Measurements from ENCODE around the gene GPC6.
"Not testable (repeated sequence)": the region's sequence is repeated elsewhere in the genome, so short reads cannot be mapped to it uniquely, and the experiment has no call there.

The GPC6 gene

GRCh38 chr13:94280845-94281244 is 1054.2 kb downstream of the GPC6 start:
- no peak for FAIRE-seq

DNA sequence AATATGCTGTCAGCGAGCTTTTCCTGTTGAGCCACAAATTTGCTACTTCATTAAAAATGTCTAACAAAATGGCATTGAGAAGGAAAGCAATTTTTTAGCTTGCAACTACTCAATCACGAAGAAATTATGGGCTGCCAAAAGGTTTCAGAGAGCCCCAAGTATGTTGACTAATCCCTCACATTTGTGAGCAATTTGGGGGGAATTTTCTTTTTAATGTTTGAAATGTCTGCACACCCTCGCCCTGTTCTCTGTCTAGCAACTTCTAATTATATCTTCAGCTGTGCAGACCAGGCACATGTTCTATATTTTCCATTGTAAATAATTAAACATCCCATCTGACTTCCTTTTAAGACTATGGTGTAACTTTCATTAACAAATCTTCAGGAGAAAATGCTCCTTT is 1060.0 kb downstream of the GPC6 start:
- no peak for FAIRE-seq

DNA sequence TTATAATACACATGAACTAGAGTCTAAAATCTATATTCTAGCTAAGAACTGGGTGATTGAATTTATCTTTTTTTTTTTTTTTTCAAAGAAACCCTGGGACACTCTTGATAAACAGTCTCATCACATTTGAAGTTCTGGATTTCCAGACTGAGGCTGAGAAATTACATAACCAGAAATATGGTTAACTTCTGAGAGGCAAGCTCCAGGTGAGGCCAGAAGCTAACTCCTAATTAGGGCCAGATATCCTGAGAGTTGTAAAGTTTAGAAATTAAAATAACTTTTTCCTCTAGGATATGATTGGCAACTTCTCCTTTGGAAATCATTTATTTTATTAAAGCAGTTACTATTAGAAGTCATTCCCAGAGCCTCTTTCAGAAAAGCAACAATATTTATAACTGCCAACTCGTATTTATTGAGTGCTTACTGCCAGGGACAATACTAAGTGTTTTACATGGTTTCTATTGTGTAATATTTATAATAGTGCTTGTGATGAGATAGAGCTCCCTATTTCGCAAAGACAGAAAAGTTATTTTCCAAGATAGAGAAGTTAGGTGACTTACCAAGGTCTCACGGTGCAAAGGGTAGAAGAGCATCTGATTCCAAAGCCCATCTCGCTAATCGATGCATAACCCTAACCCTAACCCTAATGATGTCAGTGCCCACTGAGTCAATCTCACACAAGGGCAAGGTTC is 1065.2 kb downstream of the GPC6 start:
- FAIRE-seq: no peak

GRCh38 chr13:94292323-94292640 is 1065.7 kb downstream of the GPC6 start:
- no peak for FAIRE-seq

DNA sequence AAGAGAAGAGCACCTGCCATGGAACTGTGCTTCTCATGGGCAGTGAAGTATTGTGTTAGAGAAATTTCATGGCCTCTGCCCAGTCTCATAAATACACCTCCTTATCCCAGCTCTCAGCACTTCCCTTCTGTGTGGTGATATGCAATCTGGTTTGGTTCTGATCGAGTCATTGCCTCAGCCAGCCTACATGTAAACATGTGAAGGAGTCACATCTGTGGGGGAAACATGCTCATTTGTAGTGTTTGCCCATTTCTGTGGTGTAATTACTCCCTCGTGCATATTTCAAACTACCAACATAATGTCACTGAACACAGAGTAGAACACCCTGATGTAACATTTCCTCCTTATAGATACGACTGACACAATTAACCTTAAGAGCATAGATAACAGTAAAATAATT is 1069.9 kb downstream of the GPC6 start:
- no peak for FAIRE-seq

DNA sequence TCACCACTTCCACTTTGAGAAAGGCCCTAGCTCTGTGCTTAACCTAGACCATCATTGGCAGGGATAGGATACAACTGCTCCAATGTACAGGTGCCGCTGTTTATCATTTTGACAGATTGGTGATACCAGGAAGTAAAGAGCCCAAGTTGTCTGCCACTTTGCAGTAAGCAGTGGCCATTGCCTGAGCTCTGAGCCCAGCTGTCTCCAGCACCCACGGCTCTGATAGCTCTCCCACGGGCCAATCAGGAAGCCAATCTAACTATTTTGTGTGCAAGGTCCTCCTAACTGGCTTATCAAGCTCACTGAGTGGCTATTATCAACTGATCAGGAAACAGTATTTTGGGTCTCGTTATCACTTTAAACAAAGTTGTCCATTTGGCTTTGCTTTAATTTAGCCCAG is 1071.7 kb downstream of the GPC6 start:
- FAIRE-seq: no peak

- FAIRE-seq: no peak
These were observed 1073.8 kb downstream of the GPC6 start for GRCh38 chr13:94300401-94300800.

DNA sequence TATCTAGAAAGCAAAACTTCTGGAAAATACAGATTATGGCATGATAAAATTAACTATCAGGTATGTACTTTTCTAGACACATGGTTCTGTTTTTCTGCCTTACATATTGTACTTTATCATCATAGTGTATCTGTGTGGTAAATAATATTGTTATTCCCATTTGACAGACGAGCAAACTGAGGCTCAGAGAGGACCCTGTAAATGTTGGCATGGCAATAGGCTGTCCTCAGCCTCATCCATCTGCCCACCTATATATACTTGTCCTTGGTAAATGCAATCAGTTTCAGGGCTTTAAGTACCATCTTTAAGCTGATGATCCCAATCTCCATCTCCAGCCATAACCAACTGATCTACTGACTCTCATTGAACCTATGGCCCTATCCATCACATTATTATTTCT is 1074.9 kb downstream of the GPC6 start:
- no peak for FAIRE-seq

- not testable (repeated sequence) for FAIRE-seq
These were observed 1076.4 kb downstream of the GPC6 start for GRCh38 chr13:94302847-94303565.

DNA sequence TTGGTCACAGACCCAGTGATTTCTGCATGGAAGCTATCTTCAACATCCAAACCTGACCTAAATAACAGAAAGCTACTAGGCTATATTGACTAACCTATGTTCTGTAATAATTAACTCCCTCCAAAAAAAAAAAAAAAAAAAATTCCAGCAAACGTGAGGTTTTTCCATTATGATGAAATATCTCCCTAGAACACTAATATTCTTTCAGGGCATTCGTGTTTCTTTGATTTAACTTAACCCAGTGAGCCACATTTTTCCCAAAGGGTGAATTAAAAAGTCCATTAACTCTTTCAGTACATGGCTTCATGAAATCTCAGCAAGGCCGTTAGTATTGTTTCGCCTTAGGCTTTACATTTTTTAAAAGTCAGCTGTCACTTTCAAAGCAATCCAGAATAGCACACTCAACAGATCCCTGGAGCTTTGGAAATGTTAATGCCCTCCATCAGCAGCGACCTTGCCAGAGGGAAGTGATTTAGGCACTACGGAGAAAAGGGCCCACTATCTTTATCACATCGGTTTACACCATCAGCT is 1077.1 kb downstream of the GPC6 start:
- no peak for FAIRE-seq

DNA sequence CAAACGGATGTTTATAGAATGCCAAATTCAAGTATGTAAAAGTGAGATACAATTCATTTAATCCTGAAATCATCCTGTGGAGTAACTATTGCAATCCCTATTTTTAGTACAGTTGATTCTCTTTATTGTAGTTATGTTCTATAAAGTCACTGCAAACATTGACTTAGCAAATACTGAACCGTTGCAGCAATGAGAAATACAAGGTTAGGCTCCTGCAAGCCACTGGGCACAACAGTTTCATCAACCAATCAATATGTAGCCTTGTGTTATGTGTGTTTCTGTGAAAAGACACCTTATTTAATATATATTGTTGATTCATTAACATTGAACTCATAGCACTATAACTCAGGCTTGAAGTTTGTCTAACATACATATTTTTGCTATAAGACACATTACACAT is 1078.4 kb downstream of the GPC6 start:
- no peak for FAIRE-seq

DNA sequence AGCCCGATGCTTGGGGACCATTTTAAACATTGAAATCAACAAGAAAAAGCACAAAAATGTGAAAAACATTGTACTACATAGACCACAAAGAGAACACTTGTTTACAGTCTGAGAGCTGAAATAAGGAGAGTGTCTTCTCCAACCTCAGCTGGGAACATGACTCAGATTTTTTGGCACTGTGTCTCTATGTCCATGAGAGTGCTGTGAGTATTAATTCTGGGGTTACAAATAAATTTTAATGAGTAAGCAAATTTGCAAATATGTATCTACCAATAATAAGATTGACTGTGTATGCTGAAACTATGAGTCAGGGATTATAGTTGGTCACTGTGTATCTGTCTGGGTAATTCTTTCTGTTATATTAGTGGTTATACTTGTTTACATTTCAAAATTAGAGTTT is 1078.9 kb downstream of the GPC6 start:
- FAIRE-seq: no peak

GRCh38 chr13:94305934-94306333 is 1079.3 kb downstream of the GPC6 start:
- no peak for FAIRE-seq

DNA sequence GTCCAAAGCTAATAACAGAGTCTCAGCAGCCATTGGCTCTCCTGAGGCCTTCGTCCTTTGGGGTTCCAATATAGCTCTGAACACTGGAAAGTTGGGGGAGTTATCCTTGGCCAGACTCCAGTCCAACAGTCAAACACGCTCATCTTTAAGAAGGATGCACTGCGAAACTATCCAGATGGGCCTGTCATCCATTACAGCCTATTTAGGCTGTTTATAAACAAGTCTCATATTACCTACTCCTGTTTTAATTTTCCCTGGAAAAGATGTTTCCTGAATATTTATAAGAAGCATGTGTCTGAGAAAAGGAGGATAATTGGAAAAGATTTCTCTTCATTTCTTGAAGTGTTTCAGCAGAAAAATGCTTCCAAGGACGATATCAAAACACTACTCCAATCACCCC is 1082.2 kb downstream of the GPC6 start:
- FAIRE-seq: no peak

GRCh38 chr13:94309576-94309975 is 1083.0 kb downstream of the GPC6 start:
- FAIRE-seq: no peak

DNA sequence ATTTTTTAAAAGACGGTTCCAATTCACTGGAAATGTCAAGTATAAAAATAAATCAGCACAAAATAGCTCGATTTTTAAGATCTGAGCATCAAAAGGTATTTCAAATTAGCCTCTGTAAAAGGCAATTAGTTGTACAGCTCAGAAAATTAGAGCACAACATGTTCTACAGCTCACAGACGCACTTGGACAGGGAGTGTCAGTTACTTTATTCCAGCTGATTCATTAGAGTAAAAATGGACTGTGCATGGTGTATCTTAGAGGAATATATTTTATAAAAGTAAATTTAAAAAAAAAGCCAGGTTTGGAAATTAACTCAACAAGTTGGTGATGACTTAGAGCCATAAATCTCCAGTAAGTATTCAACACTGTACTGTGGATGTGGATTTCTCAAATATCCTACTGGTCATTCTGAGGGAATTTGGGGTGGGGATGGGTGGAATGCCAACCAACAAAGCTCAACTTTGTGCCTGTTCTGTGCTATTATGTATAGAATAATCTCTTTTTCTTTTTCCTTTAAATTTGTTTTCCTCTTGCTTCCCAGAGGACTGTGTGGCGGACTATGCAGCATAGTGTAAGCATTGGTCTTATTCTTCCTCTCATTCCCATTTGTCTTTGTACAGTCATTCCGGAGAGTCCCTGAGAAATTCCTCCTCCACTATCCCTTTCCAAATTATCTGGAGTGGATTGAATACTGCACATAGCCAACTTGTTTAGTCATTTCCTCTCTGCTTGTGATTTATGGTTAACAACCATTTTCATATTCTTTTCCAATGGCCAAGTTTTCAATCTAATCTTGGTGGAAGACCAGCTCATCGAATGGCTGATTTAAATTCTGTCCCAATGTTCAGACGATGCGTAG is 1083.6 kb downstream of the GPC6 start:
- no peak for FAIRE-seq

GRCh38 chr13:94311893-94312292 is 1085.3 kb downstream of the GPC6 start:
- FAIRE-seq: no peak

DNA sequence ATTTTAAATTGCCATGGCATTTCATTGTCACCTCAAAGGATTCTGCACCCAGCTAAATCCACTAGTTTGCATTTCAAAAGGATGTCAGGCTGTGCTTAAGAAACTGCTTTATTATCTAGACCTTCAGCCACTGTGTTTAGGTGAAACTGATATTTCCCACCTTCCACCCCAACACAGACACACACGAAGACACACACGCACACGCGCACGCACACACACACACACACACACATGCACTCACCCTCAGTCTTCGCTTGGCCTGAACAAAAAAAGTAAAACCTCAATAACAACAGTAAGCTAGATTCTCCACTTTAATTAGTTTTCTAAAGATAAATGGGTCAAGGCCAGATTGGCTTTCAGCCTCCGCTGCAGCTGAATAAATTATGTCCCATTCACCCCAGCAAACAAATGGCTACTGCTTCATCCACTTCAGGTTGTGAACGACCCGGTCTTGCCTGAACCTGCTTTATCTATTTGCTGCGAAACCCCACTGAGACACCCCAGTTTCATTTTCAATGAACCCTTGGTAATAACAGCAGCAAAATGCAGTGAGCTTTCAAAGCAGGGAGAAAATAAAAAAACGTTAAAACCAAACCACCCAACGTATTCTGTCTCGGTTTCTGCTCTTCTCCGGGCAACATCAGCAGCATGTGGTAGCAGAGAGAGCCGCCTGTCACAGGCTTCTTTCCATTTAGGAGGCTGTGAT is 1086.1 kb downstream of the GPC6 start:
- FAIRE-seq: no peak

- FAIRE-seq: no peak
These were observed 1086.8 kb downstream of the GPC6 start for GRCh38 chr13:94313321-94313910.

- no peak for FAIRE-seq
These were observed 1087.3 kb downstream of the GPC6 start for GRCh38 chr13:94313926-94314325.

- FAIRE-seq: no peak
These were observed 1088.6 kb downstream of the GPC6 start for GRCh38 chr13:94315188-94315587.

- no peak for FAIRE-seq
These were observed 1090.5 kb downstream of the GPC6 start for GRCh38 chr13:94317063-94317491.

DNA sequence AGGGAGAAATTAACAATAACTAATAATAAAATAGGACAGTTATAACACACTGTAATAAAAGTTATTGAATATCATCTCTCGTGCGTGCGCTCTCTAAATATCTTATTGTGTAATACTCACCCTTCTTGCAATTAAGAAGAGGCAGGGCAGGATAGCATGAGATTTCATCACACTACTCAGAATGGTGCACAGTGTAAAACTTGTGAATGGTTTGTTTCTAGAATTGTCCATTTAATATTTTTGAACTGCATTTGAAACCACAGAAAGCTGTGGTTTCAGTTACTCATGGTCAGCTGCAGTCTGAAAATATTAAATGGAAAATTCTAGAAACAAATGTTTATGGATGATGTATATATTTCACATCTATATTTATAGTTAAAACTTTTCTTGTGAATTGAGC is 1091.8 kb downstream of the GPC6 start:
- FAIRE-seq: no peak
